ENCODE data around the gene ABCC4. TPM values are rescaled to one million over a fixed set of nuclear protein-coding genes. Genes with fewer than 3 reads are reported as not detected.

Gene ABCC4
- total RNA-seq, 1 donor from 2014 or later: 21.7 TPM

DNA sequence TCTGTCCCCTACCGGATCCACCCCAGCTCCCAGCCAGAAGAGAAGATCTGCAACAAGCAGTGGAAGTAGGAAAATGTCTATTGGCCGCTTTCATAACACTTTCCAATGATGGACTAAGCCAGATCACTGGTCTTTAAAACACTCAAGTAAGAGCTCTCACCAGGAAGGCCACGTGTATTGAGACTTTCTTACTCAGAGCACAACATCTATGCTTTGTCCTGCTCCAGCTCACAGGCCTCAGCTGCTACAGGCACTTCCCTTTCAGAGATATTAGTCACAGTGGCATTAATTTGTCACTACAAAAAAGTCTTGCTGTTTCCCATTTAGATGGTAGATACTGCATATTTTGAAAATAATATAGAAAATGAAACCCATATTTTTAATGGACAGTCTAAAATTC, 164.2 kb downstream of the ABCC4 start:
- Mint-ChIP-seq H3K36me3 (peaks cover 19% of the 10 kb centered on the region), H3K9me3 (no peaks in the 10 kb centered on the region), H3K27ac (peak overlapping the region; percentile 16), H3K4me3 (no peak overlapping the region), H3K4me1 (ENCODE audit: unreplicated experiment) (peaks cover 22% of the 10 kb centered on the region), H3K27me3 (no peaks in the 10 kb centered on the region)
- no peak for DNase-seq (ENCODE audit: extremely low spot score, unreplicated experiment)
- TF ChIP-seq, protein P1, sequence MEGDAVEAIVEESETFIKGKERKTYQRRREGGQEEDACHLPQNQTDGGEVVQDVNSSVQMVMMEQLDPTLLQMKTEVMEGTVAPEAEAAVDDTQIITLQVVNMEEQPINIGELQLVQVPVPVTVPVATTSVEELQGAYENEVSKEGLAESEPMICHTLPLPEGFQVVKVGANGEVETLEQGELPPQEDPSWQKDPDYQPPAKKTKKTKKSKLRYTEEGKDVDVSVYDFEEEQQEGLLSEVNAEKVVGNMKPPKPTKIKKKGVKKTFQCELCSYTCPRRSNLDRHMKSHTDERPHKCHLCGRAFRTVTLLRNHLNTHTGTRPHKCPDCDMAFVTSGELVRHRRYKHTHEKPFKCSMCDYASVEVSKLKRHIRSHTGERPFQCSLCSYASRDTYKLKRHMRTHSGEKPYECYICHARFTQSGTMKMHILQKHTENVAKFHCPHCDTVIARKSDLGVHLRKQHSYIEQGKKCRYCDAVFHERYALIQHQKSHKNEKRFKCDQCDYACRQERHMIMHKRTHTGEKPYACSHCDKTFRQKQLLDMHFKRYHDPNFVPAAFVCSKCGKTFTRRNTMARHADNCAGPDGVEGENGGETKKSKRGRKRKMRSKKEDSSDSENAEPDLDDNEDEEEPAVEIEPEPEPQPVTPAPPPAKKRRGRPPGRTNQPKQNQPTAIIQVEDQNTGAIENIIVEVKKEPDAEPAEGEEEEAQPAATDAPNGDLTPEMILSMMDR (conservative IDR thresholded peaks at IDR 0.05): no peak

DNA sequence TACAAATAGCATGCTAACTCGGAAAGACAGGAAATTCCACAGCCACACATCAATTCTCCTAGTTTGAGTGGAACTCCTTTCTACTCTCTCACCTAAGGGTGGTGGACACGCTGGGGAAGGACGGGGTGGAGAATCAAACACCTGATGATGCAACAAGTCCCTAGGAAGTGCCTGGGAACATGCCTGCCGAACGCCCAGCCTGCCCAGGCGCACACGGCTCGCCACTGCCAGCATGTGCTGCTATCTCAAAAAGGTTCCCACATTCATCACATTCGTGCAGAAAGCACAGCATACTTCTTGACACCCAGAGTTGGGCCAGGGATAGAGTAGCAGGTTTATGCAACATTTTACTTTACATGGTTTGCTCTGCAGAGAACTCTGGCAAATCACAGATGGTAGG, 164.6 kb downstream of the ABCC4 start:
- Mint-ChIP-seq H3K27me3 (no peaks in the 10 kb centered on the region), H3K36me3 (peaks cover 18% of the 10 kb centered on the region), H3K9me3 (no peaks in the 10 kb centered on the region), H3K4me3 (no peak overlapping the region), H3K4me1 (ENCODE audit: unreplicated experiment) (peaks cover 22% of the 10 kb centered on the region), H3K27ac (no peak overlapping the region)
- DNase-seq (ENCODE audit: extremely low spot score, unreplicated experiment): no peak
- TF ChIP-seq, protein P1 (conservative IDR thresholded peaks at IDR 0.05): no peak

DNA sequence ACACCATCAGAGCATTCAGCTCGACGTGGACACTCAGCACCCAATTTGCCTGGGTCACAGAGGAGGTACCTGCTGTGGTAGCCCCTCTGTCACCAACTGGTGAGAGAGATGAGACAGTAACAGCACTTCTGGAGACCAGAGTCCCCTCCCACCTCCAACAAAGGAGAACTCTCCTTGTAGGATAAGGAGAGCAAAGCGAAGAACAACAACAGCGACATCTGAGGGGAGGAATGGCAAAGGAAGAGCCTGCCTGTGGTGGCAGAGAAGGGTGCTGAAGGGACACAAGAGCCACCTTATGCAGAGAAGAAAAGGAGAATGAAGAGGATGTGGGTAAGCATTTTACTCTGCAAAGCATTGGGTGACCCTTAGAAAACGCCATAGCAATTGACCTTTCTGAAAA, 167.8 kb downstream of the ABCC4 start:
- Mint-ChIP-seq H3K27ac (no peak overlapping the region), H3K36me3 (peaks cover 14% of the 10 kb centered on the region), H3K4me3 (no peak overlapping the region), H3K27me3 (no peaks in the 10 kb centered on the region), H3K4me1 (ENCODE audit: unreplicated experiment) (peaks cover 15% of the 10 kb centered on the region), H3K9me3 (no peaks in the 10 kb centered on the region)
- TF ChIP-seq, protein P1 (conservative IDR thresholded peaks at IDR 0.05): no peak
- no peak for DNase-seq (ENCODE audit: extremely low spot score, unreplicated experiment)

DNA sequence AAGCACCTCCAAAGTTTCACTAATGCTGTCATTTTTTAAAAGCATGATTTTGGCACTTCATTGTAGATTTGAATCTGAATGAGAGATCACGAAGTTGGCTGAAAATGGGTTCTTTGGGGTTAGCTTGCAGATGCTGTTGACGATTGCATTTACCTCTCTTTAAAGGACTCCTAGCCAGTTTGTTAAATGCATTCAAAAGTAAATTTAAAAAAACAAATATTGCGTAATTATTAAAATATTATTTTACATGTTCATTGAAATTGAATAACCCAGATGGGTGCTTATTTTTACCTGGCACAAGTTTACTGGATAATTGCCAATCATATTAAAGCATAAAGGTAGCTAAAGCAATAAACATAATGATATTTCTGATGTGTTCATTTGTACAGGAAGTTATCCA, 172.2 kb downstream of the ABCC4 start:
- H3K4me3 Mint-ChIP-seq: no peak overlapping the region

DNA sequence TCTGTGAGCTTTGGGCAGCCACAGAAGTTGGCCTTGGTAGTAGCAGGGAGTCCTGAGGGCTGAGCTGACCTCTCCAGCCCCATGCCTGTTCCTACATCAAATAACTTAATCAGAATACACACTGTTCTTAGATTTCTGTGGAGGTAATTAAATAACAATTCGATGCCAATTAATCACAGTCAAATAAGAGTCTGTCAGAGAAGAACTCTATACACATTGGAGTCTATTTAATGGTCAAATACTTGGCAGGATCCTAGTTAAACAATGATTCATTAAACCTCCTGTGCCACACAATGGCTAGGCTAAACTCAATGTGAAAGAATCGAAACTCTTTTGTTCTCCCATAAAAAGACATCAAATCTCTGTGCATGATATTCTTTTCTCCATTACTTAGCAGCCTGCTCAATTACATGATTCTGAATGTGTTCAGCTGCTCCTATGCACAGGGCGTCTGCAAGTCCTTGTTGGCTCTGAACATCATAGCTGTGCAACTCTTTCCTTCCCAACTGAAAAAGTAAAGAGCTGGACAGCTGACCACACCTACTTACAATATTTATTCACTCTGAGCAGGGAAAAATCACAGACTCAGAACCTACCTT, 173.1 kb downstream of the ABCC4 start:
- peaks cover 13% of the 10 kb centered on the region for H3K36me3 Mint-ChIP-seq
- TF ChIP-seq, protein P1 (conservative IDR thresholded peaks at IDR 0.05): no peak
- H3K4me3 Mint-ChIP-seq: no peak overlapping the region
- H3K27ac Mint-ChIP-seq: peak overlapping the region; percentile 67
- H3K4me1 Mint-ChIP-seq (ENCODE audit: unreplicated experiment): peaks cover 22% of the 10 kb centered on the region
- peaks cover 10% of the 10 kb centered on the region for H3K9me3 Mint-ChIP-seq
- DNase-seq (ENCODE audit: extremely low spot score, unreplicated experiment): no peak
- H3K27me3 Mint-ChIP-seq: no peaks in the 10 kb centered on the region

More for the DNA sequence above, 172.2 kb downstream of the ABCC4 start:
- no peak for DNase-seq (ENCODE audit: extremely low spot score, unreplicated experiment)
- Mint-ChIP-seq H3K9me3 (peaks cover 4% of the 10 kb centered on the region), H3K36me3 (peaks cover 15% of the 10 kb centered on the region), H3K4me1 (ENCODE audit: unreplicated experiment) (peaks cover 15% of the 10 kb centered on the region), H3K27me3 (no peaks in the 10 kb centered on the region), H3K27ac (no peak overlapping the region)
- TF ChIP-seq, protein P1 (conservative IDR thresholded peaks at IDR 0.05): no peak
